Measurements from ENCODE around the gene KRT75.

The KRT75 gene

GRCh38 chr12:52391618-52392002 is 42.6 kb downstream of the KRT75 start:
- no peak for DNase-seq (ENCODE audit: low spot score)

GRCh38 chr12:52390739-52391617 is 43.2 kb downstream of the KRT75 start:
- no peak for DNase-seq (ENCODE audit: low spot score)

- DNase-seq (ENCODE audit: low spot score), result no peak
These were observed 44.6 kb downstream of the KRT75 start for GRCh38 chr12:52389313-52390207.

- no peak for DNase-seq (ENCODE audit: low spot score)
These were observed 46.3 kb downstream of the KRT75 start for GRCh38 chr12:52387859-52388258.

DNA sequence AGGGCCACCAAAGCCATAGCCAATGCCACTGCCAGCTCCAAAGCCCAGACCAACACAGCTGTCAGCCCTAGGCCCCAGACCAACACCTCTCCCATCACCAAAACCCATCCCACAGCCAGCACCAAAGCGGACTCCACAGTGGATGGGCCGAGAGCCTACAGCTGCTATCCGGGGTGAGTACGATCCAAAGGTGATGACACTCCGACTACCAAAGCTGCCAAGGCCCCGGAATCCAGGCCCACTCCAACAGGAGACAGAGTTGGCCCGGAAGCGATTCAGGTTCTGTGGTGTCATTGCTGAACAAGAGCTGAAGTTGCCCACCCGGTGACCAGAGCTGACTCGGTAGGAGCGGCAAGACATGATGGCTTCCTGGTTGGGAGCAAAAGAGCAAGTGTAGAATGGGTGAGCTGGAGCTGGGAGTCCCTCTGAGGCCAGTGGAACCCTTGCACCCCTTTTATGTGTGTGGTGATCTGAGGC is 48.9 kb downstream of the KRT75 start, which contains the start of gene KRT84:
TSS of gene KRT84 (minus strand) at position 427 of the 477 bp plus-strand sequence. CDS start at position 360, 67 bp downstream.
- no peak for DNase-seq (ENCODE audit: low spot score)

GRCh38 chr12:52383331-52383730 is 50.8 kb downstream of the KRT75 start:
- no peak for DNase-seq (ENCODE audit: low spot score)

- no peak for DNase-seq (ENCODE audit: low spot score)
These were observed 51.3 kb downstream of the KRT75 start for GRCh38 chr12:52382854-52383253.

DNA sequence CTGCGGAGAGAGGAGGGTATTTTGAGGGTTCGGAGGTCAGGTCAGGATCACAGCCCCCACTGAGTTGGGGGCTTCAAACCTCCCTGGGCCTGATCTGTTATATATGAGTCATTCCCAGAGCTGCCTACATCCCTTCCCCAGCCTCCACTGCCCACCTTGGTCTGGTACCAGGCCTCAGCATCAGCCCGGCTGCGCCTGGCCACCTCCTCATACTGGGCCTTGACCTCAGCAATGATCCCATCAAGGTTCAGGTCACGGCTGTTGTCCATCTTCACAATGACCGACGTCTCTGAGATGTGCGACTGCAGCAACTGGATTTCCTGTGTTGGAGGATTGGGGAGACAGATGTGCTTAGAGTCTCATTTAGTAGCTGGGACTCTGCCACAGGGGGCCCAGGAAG is 53.0 kb downstream of the KRT75 start:
- no peak for DNase-seq (ENCODE audit: low spot score)

DNA sequence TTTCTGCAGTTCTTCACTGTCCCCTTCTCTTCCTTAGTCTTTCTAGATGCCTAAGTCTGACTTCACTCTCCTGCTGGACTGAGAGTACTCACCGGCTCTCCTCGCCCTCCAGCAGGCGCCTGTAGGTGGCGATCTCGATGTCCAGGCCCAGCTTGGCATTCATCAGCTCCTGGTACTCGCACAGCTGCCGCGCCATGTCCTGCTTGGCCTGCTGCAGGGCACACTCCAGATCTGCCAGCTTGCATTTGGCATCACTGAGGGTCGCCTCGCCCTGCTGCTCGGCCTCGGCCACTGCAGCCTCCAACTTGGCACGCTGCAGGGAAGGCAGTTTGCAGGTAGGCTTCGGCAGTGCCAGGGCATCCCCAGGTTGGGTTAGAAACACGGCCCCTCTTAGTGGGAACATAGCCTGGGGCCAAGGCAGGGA is 53.9 kb downstream of the KRT75 start:
- no peak for DNase-seq (ENCODE audit: low spot score)

GRCh38 chr12:52379536-52379935 is 54.6 kb downstream of the KRT75 start:
- no peak for DNase-seq (ENCODE audit: low spot score)

GRCh38 chr12:52378091-52378490 is 56.1 kb downstream of the KRT75 start:
- DNase-seq (ENCODE audit: low spot score), result no peak

GRCh38 chr12:52377266-52377665 is 56.9 kb downstream of the KRT75 start:
- no peak for DNase-seq (ENCODE audit: low spot score)
